Epithelial cell of esophagus (primary cell): Measurements from ENCODE around the gene APP.

Source experiments
- DNase-seq: peaks from one replicate; pipeline ENCODE4 v3.0.0; 2010; ENCODE audit warnings: low read depth
- H3K4me3 ChIP-seq: 2 replicates; pipeline ENCODE4 v1.5.1; 2011; ENCODE audit warnings: mild to moderate bottlenecking, low read length, control low read depth
- CTCF ChIP-seq: IDR thresholded peaks from 2 replicates; pipeline ENCODE4 v1.5.1; 2011; ENCODE audit warnings: low read depth, mild to moderate bottlenecking, low read length, control low read depth, inconsistent platforms; ENCODE audit not compliant: insufficient read depth; ENCODE audit errors: missing control alignments

The APP gene

GRCh38 chr21:26061437-26061836 lies 109.1 kb downstream of the APP start:
- DNase-seq, result no peak
- no peak overlapping the region for H3K4me3 ChIP-seq
- TF ChIP-seq CTCF, result no peak

- no peak overlapping the region for H3K4me3 ChIP-seq
- no peak for DNase-seq
- no peak for TF ChIP-seq CTCF
These were observed 110.0 kb downstream of the APP start for GRCh38 chr21:26060335-26061115.

DNA sequence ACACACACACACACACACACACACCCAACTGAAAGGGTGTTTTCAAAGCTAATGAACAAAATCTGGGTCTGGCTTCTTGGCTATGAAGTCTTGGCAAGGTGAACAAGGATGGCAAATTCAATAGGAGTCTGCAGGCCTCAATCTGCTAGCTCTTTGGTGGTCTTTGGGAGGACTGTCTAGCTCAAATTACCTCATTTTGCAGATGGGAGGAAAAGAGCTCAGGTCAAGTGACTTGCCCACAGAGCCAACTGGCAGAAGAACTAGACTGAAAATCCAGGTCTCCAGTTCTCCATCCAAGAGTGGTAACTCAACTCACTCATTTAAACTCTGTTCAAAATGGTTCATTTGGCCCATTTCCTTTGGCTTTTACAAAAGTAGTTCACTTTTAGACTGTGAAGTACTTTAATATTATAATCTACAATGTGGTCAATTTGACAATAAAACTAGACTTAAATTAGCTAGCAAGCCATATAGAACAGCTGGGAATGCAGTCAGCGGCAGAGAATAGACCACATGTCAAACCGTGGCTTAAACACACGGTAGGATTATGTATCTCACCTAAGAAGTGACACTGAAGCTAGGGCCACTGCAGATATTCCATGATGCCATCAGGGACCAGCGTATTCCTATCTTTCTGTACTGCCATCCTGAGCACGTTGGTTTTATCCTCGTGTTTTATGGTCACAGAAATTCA lies 112.9 kb downstream of the APP start:
- TF ChIP-seq CTCF, result no peak

GRCh38 chr21:26055841-26056264 lies 114.7 kb downstream of the APP start:
- no peak for TF ChIP-seq CTCF
- no peak for DNase-seq
- H3K4me3 ChIP-seq, result no peak overlapping the region

More for the DNA sequence above, 112.9 kb downstream of the APP start:
- no peak for DNase-seq
- H3K4me3 ChIP-seq, result no peak overlapping the region

DNA sequence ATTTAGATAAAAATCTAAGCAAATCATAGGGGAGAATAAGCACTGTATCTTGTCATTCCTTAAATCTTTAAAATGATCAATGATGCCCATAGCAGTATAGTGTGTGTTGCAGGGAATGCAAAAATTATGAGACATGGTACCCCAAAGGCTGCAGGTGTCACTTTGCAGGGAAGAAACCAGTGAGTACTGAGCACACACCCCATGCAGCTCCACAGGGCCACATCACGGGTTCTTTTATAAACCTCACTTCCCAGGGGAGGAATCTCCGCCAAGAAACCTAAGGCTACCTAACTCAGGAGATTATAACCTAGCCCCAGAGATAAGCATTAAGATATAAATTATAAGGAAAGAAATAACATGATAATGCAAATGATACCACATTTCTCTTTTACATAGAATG lies 115.6 kb downstream of the APP start:
- no peak overlapping the region for H3K4me3 ChIP-seq
- no peak for TF ChIP-seq CTCF
- DNase-seq, result no peak

DNA sequence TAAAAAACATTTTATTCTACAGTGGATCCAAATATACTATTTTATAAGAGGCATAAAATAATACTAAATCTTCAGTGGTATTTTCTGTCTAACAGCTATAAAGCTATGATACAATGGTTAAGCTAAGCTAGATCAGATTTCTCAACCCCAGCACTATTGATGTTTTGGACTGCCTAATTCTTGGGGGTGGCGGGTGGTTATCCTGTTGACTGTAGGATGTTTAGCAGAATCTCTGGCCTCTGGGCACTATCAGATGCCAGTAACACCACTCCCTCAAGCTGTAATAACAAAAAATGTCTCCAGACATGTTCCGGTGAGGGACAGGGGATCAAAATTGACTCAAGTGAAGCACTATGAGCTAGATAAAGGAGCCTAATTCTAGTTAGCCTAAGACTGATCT lies 118.5 kb downstream of the APP start:
- DNase-seq, result no peak
- TF ChIP-seq CTCF, result no peak
- H3K4me3 ChIP-seq, result no peak overlapping the region
